HCT116 (cell line): ENCODE results near the gene IFT74. TPM values are rescaled to one million over a fixed set of nuclear protein-coding genes. Genes with fewer than 3 reads are reported as not detected.

Experiments used
- ATAC-seq: fragments of 200-7000 bp; cut with Tn5 transposase; 2 replicates; pipeline ENCODE4 v1.9.1; 2020; ENCODE audit warnings: mild to moderate bottlenecking, moderate library complexity
- BruUV-seq: library from RNA; stranded (reverse); fragments of 400-500 nt; replicated peaks from 2 replicates; lab custom pipeline; 2021; lab: Mats Ljungman, UMichigan
- CTCF ChIA-PET: fragments of 300-600 bp; sonication (Branson Sonifier 250); formaldehyde crosslinking; loops from one replicate; lab custom pipeline; 2021; ENCODE audit warnings: antibody characterized with exemption; lab: Charles Lee
- POLR2A ChIA-PET: fragments of 300-600, 350-600 bp; sonication (Branson Sonifier 250); formaldehyde crosslinking; loops from one replicate; lab custom pipeline; 2021; ENCODE audit warnings: antibody characterized with exemption; lab: Charles Lee
- RAD21 ChIA-PET, 2 experiments: fragments of 300-600 bp; sonication (Branson Sonifier 250); formaldehyde crosslinking; loops; one replicate each; lab custom pipeline; 2023; ENCODE audit warnings: low total read pairs in 2 of 2; ENCODE audit not compliant: uncharacterized antibody in 2 of 2, unreplicated experiment in 2 of 2, low non-redundant PET in 1 of 2; lab: Charles Lee
- DNase-seq: peaks from one replicate; pipeline ENCODE4 v3.0.0-alpha.2; 2010; ENCODE audit warnings: low read depth, low spot score
- H2AFZ ChIP-seq: fragments of 200-600 bp; shearing (Covaris generic), sonication (generic); 2 replicates; pipeline ENCODE4 v1.6.1; 2017; ENCODE audit warnings: low read depth, mixed run types, mixed read lengths, antibody characterized with exemption, low read length; ENCODE audit not compliant: poor library complexity, severe bottlenecking
- H3K27ac ChIP-seq: 2 replicates; pipeline ENCODE4 v1.5.1; 2012; ENCODE audit warnings: low read depth, low read length
- H3K27me3 ChIP-seq: fragments of 200-600 bp; sonication (generic); 2 replicates; pipeline ENCODE4 v1.6.1; 2016; ENCODE audit warnings: mixed run types, low read length, mixed read lengths; ENCODE audit not compliant: insufficient read depth
- H3K36me3 ChIP-seq, 2 experiments: fragments of 200-500 bp in 1 of 2; fragments of 200-600 bp in 1 of 2; sonication (Bioruptor generic) in 1 of 2; sonication (generic) in 1 of 2; 2 replicates each; pipeline versions ENCODE4 v1.5.1 to v1.6.1; 2014 to 2016; ENCODE audit warnings: low read length in 2 of 2, inconsistent platforms in 1 of 2, mixed read lengths in 1 of 2, mixed run types in 1 of 2; ENCODE audit not compliant: insufficient read depth in 2 of 2, control insufficient read depth in 1 of 2
- H3K4me1 ChIP-seq, 2 experiments: fragments of 200-600 bp in 1 of 2; sonication (generic) in 1 of 2; 2 replicates each; pipeline versions ENCODE4 v1.5.1 to v1.6.1; 2012 to 2017; ENCODE audit warnings: low read length in 2 of 2, inconsistent platforms in 1 of 2, mild to moderate bottlenecking in 1 of 2, mixed read lengths in 1 of 2, mixed run types in 1 of 2, moderate library complexity in 1 of 2; ENCODE audit not compliant: insufficient read depth in 2 of 2, control insufficient read depth in 1 of 2
- H3K4me2 ChIP-seq: fragments of 200-600 bp; sonication (generic); 2 replicates; pipeline ENCODE4 v1.6.1; 2017; ENCODE audit warnings: mixed run types, low read length, mixed read lengths
- H3K4me3 ChIP-seq, 2 experiments: fragments of 200-600 bp in 1 of 2; sonication (generic) in 1 of 2; replicated peaks in 1 of 2; 2 replicates each; pipeline ENCODE4 v1.5.1; 2011 to 2016; ENCODE audit warnings: low read length in 2 of 2, control low read depth in 1 of 2, low read depth in 1 of 2, mild to moderate bottlenecking in 1 of 2, mixed read lengths in 1 of 2, mixed run types in 1 of 2
- H3K79me2 ChIP-seq: fragments of 200-600 bp; sonication (generic); 2 replicates; pipeline ENCODE4 v1.6.1; 2017; ENCODE audit warnings: mild to moderate bottlenecking, mixed run types, low read length, moderate library complexity, mixed read lengths; ENCODE audit not compliant: insufficient read depth
- H3K9ac ChIP-seq: fragments of 200-600 bp; sonication (generic); 2 replicates; pipeline ENCODE4 v1.6.1; 2016; ENCODE audit warnings: low read length, mixed read lengths
- H3K9me2 ChIP-seq: fragments of 200-600 bp; sonication (generic), shearing (Covaris generic); 2 replicates; pipeline ENCODE4 v1.6.1; 2017; ENCODE audit warnings: mixed run types, mild to moderate bottlenecking, moderate library complexity; ENCODE audit not compliant: insufficient read depth
- H3K9me3 ChIP-seq, 2 experiments: fragments of 200-500 bp in 1 of 2; fragments of 200-600 bp in 1 of 2; sonication (Bioruptor generic) in 1 of 2; sonication (generic) in 1 of 2; 2 replicates each; pipeline ENCODE4 v1.6.1; 2014 to 2017; ENCODE audit warnings: low read length in 2 of 2, mixed read lengths in 2 of 2, inconsistent platforms in 1 of 2, low read depth in 1 of 2, mild to moderate bottlenecking in 1 of 2, mixed run types in 1 of 2, moderate library complexity in 1 of 2; ENCODE audit not compliant: control insufficient read depth in 1 of 2, insufficient read depth in 1 of 2
- H4K20me1 ChIP-seq: fragments of 200-600 bp; sonication (generic), shearing (Covaris generic); 2 replicates; pipeline ENCODE4 v1.6.1; 2017; ENCODE audit warnings: mixed run types, mild to moderate bottlenecking, moderate library complexity; ENCODE audit not compliant: insufficient read depth
- POLR2AphosphoS5 ChIP-seq: IDR thresholded peaks from 2 replicates; pipeline ENCODE4 v1.6.1; 2011; ENCODE audit warnings: mild to moderate bottlenecking, low read depth, low read length, moderate library complexity
- intact Hi-C: fragments of 100-400 bp; cut with micrococcal nuclease; formaldehyde crosslinking; loops from 2 replicates; pipeline ENCODE4 v1.10.0; 2022
- total RNA-seq: library from RNA; stranded (reverse); gene quantifications from one replicate; pipeline ENCODE4 v1.2.1, GENCODE V29; 2021; ENCODE audit not compliant: unreplicated experiment
- TF ChIP-seq, protein P1 (sequence below), 3 experiments: fragments of 200-600 bp in 1 of 3; sonication (generic) in 1 of 3; IDR thresholded peaks in 2 of 3; conservative IDR thresholded peaks in 1 of 3; 2 replicates each; pipeline ENCODE4 v1.5.1; 2012 to 2017; ENCODE audit warnings: low read depth in 2 of 3, low read length in 2 of 3, antibody characterized with exemption in 1 of 3, borderline replicate concordance in 1 of 3, control low read depth in 1 of 3, mild to moderate bottlenecking in 1 of 3, mixed read lengths in 1 of 3, mixed run types in 1 of 3, moderate library complexity in 1 of 3; ENCODE audit not compliant: insufficient read depth in 1 of 3
- TF ChIP-seq, protein P2 (sequence below): IDR thresholded peaks from 2 replicates; pipeline ENCODE4 v1.6.1; 2012; ENCODE audit warnings: low read depth

Gene IFT74
- total RNA-seq, 1 experiment from 2014 or later, result 18.2 TPM

- H3K79me2 ChIP-seq, result no peaks in the 10 kb centered on the region
- no peaks in the 10 kb centered on the region for H3K9me2 ChIP-seq
- ChIA-PET RAD21 (no interaction called here), CTCF (no interaction called here), POLR2A (no interaction called here)
- H3K4me3 ChIP-seq, result no peak overlapping the region
- H2AFZ ChIP-seq, result no peak overlapping the region
- TF ChIP-seq, protein P1, sequence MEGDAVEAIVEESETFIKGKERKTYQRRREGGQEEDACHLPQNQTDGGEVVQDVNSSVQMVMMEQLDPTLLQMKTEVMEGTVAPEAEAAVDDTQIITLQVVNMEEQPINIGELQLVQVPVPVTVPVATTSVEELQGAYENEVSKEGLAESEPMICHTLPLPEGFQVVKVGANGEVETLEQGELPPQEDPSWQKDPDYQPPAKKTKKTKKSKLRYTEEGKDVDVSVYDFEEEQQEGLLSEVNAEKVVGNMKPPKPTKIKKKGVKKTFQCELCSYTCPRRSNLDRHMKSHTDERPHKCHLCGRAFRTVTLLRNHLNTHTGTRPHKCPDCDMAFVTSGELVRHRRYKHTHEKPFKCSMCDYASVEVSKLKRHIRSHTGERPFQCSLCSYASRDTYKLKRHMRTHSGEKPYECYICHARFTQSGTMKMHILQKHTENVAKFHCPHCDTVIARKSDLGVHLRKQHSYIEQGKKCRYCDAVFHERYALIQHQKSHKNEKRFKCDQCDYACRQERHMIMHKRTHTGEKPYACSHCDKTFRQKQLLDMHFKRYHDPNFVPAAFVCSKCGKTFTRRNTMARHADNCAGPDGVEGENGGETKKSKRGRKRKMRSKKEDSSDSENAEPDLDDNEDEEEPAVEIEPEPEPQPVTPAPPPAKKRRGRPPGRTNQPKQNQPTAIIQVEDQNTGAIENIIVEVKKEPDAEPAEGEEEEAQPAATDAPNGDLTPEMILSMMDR (IDR thresholded peaks at IDR 0.05 in 2 of 3, conservative IDR thresholded peaks at IDR 0.05 in 1 of 3; ENCODE audit: borderline replicate concordance in 1 of 3, insufficient read depth in 1 of 3, low read depth in 2 of 3, low read length in 2 of 3), result no peak
- DNase-seq (no peak), ATAC-seq (no peak)
- H3K27ac ChIP-seq, result no peak overlapping the region
- intact Hi-C loops, result no loop called here
- no peak overlapping the region for H3K4me2 ChIP-seq
- no peaks in the 10 kb centered on the region for H3K27me3 ChIP-seq
- H3K9me3 ChIP-seq, result no peaks in the 10 kb centered on the region
- H4K20me1 ChIP-seq, result no peaks in the 10 kb centered on the region
- no TSS peak for BruUV-seq
- no peak overlapping the region for H3K9ac ChIP-seq
- H3K36me3 ChIP-seq, result no peaks in the 10 kb centered on the region; a peak in 1 of 4 replicates
- no peaks in the 10 kb centered on the region for H3K4me1 ChIP-seq
Measured at GRCh38 chr9:27054125-27054524, 97.9 kb downstream of the IFT74 start.

GRCh38 chr9:27054841-27055240 lies 98.6 kb downstream of the IFT74 start:
- BruUV-seq, result no TSS peak
- H3K9ac ChIP-seq, result no peak overlapping the region
- RAD21 ChIA-PET, result no interaction called here
- ATAC-seq (no peak), DNase-seq (no peak)
- H3K4me1 ChIP-seq, result no peaks in the 10 kb centered on the region
- H3K4me3 ChIP-seq, result no peak overlapping the region
- H3K27ac ChIP-seq, result no peak overlapping the region
- no peaks in the 10 kb centered on the region for H3K9me3 ChIP-seq
- no peaks in the 10 kb centered on the region for H3K9me2 ChIP-seq
- H3K4me2 ChIP-seq, result no peak overlapping the region
- POLR2A ChIA-PET, result no interaction called here
- H2AFZ ChIP-seq, result no peak overlapping the region
- TF ChIP-seq, protein P2, sequence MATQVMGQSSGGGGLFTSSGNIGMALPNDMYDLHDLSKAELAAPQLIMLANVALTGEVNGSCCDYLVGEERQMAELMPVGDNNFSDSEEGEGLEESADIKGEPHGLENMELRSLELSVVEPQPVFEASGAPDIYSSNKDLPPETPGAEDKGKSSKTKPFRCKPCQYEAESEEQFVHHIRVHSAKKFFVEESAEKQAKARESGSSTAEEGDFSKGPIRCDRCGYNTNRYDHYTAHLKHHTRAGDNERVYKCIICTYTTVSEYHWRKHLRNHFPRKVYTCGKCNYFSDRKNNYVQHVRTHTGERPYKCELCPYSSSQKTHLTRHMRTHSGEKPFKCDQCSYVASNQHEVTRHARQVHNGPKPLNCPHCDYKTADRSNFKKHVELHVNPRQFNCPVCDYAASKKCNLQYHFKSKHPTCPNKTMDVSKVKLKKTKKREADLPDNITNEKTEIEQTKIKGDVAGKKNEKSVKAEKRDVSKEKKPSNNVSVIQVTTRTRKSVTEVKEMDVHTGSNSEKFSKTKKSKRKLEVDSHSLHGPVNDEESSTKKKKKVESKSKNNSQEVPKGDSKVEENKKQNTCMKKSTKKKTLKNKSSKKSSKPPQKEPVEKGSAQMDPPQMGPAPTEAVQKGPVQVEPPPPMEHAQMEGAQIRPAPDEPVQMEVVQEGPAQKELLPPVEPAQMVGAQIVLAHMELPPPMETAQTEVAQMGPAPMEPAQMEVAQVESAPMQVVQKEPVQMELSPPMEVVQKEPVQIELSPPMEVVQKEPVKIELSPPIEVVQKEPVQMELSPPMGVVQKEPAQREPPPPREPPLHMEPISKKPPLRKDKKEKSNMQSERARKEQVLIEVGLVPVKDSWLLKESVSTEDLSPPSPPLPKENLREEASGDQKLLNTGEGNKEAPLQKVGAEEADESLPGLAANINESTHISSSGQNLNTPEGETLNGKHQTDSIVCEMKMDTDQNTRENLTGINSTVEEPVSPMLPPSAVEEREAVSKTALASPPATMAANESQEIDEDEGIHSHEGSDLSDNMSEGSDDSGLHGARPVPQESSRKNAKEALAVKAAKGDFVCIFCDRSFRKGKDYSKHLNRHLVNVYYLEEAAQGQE, result no peak
- TF ChIP-seq POLR2AphosphoS5, result no peak
- no peaks in the 10 kb centered on the region for H3K27me3 ChIP-seq
- intact Hi-C loops, result no loop called here
- no peaks in the 10 kb centered on the region; a peak in 1 of 4 replicates for H3K36me3 ChIP-seq
- no peaks in the 10 kb centered on the region for H3K79me2 ChIP-seq
- CTCF ChIA-PET, result no interaction called here
- no peaks in the 10 kb centered on the region for H4K20me1 ChIP-seq
